NCI-H526 (cell line): ENCODE data around the gene PCIF1.
A peak's percentile ranks its signal among the peaks of the same experiment; 100 is the strongest.
"Not testable (repeated sequence)": the region's sequence is repeated elsewhere in the genome, so short reads cannot be mapped to it uniquely, and the experiment has no call there.

Source experiments
- DNase-seq, 2 experiments: peaks; one replicate each; lab custom pipeline; 2025; lab: John Stamatoyannopoulos, UW

PCIF1 gene

DNA sequence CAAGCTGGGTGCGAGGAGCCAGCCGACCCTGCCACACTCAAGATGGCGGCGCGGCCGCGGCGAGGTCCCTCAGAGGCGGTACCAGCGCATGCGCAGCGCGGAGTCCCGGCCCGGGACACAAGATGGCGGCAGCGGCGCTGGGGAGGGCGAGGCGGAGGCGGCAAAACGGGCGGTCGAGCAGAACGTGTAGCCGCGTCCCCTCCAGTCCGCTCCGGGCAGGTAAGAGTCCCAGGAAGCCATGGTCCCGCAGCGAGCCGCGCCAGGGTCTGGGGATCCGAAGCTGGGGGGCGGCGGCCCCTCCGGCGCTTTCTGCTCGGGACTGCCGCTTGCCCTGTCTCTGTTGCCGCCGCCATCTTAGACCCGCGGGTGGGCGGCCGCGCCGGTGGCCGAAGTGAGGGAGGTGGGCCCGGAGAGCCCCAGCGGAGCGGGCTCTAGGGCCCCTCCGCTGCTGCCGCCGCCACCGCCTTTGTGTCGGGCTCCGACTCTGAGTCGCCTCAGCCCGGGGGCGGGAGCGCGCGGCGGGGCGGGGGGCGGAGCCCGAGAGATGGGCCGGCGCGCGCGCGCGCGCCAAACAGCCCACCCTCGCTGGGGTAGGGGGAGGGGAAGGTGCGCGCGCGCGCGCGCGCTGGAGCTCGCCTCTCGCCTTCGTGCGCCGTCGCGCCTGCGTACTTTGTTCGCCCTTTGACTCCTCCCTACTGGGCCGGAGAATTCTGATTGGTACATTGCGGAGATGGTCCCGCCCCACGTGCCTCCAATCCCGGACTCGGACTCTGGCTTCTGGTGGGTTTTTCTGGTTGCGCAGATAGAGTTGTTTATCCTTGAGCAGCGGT is at the start of gene PCIF1:
TSS of gene PCIF1 (plus strand) at position 98 of the 830 bp plus-strand sequence. CDS start 4,317 bp downstream, outside the sequence.
- peak; percentile 92 to 99 for DNase-seq

DNA sequence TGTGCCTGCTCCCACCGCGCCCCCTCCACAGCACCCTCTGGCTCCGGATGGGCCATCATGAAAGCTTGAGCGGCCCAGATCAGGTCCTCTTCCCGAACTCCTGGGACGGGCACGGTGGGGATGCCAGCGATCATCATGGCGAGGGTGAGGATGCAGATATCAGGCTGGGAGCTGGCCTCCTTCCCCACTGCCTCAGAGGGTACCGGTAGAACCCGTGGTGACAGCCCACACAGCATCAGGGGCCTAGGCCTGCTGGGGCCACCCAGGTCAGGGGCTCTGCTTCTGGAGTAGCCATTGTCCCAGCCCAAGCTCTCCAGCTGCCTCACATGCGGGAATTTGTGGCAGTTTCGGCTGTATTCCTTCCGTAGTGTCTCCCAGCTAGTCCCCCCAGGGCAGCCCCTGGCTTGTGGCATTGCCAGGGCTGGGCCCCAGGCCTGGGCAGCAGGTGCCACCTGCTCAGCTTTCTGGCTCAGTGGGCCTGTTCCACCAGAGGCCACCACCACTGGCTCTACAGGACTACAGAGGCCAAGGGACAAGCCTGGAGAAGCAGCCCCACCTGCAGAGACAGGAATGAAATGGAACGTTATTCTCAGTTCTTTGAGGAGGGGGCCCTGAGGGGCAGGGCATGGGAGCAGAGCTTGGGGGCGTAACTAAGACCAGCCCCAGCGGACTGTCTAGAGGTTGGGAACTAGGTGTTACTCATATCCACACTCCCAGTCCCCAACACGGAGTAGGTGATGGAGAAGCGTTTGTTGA is 47.7 kb upstream of the PCIF1 start:
- no peak for DNase-seq

DNA sequence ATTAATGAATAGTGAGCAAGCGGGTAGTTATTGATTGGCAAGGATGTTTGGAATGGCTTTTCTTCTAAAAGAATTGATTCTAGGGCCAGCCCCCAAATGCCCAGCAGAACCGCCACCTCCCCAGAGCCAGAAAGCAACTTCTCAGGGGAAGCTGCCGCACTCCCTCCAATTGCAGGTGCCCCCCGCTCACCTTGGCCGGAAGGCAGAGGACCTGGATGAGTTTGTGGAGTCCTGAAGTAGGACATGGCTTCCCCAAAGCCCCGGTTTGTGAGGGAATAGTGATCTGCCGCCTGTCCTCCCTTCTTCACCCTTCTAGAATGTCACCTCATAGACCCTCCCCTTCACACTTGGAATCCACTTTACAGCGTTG is 47.2 kb upstream of the PCIF1 start, which contains the start of gene SPATA25:
TSS of gene SPATA25 (minus strand) at position 277 of the 370 bp plus-strand sequence. CDS start at position 245, 32 bp downstream.
- no peak for DNase-seq

DNA sequence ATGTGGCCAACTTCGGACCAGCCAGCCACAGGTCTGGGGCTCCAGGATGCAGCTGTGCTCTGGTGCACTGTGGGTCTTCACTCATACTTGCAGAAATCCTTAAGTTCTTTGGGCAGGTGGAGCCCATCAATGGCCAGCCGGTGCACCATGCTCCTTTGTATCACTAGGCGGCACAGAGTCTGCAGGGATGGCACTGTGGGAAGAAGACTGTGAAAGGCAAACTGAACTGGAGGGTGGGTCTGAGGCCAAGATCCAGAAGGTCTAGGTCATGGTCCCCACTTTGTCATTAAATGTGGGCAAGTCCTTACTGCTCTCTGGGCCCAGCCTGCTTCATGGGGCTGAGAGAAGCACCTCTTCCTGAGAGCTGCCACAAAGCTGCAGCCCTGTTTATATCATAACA is 45.8 kb upstream of the PCIF1 start:
- no peak for DNase-seq

DNA sequence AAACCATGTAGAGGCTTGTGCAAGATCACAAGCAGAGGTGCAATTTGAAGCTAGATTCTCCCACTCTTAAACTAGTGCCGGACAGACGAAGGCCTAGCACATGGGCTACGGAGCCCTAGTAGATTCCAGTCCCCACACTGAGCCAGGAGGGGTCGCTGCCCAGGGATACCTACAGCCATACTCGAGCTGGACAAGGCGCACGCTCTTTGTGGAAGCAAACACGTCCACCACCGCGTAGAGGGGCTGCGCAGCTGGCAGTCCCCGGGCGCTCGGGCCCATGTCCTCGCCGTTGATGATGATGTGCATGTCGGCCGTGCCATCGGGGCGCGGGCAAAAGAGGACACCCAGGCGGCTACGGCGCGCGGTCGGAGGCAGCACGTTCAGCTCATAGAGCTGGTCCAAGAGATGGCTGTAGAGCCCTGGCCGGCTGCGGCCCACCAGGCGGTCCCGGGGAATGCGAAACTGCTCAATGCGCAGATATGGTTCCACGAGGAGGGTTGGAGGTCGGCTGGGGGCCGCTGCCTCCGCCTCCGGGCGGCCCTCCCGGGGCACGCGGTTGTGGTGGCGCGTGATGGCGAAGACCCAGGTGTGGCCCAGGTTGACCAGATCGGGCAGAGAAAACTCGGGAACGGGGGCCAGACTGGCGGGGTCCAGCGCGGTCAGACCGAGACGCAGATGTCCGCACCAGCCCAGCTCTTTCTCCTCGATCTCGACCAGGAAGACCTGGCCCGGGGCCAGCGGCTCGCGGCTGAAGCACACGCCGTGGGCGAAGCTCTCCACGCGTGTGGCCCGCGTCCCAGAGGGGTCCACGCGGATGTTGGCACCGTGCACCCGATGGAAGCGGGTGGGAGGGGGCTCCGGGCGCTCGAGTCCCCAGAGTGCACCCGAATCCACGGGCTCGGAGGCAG is 44.2 kb upstream of the PCIF1 start:
- peak; percentile 54 to 89 for DNase-seq

DNA sequence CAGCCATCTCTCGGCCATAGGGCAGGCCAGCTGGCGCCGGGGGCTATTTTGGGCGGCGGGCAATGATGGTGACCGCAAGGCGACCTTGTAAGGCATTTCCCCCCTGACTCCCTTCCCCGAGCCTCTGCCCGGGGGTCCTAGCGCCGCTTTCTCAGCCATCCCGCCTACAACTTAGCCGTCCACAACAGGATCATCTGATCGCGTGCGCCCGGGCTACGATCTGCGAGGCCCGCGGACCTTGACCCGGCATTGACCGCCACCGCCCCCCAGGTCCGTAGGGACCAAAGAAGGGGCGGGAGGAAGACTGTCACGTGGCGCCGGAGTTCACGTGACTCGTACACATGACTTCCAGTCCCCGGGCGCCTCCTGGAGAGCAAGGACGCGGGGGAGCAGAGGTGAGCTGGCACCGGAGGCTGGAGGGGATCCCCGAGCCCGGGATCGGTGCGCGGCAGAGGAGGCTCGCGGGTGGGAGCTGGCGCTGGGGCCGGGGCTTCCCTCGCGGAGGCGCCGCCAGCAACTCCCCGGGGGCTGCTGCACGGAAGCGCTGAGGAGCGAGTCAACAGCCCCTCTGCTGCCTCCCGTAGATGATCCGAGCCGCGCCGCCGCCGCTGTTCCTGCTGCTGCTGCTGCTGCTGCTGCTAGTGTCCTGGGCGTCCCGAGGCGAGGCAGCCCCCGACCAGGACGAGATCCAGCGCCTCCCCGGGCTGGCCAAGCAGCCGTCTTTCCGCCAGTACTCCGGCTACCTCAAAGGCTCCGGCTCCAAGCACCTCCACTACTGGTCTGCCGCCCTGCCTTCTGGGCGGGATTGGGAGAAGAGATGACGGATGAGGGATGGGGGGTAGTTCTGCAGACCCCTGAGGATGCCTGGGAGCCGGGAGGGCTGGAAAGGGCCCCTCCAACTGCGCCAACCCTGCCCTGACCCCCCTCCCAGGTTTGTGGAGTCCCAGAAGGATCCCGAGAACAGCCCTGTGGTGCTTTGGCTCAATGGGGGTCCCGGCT is 43.2 kb upstream of the PCIF1 start, which contains the start of the genes CTSA and NEURL2:
TSS of gene CTSA (plus strand) at position 351 of the 999 bp plus-strand sequence. CDS start at position 585, 234 bp downstream.
TSS of gene NEURL2 (minus strand) at position 224 of the 999 bp plus-strand sequence. CDS start at position 7, 217 bp downstream.
- DNase-seq: peak; percentile 75 to 94

DNA sequence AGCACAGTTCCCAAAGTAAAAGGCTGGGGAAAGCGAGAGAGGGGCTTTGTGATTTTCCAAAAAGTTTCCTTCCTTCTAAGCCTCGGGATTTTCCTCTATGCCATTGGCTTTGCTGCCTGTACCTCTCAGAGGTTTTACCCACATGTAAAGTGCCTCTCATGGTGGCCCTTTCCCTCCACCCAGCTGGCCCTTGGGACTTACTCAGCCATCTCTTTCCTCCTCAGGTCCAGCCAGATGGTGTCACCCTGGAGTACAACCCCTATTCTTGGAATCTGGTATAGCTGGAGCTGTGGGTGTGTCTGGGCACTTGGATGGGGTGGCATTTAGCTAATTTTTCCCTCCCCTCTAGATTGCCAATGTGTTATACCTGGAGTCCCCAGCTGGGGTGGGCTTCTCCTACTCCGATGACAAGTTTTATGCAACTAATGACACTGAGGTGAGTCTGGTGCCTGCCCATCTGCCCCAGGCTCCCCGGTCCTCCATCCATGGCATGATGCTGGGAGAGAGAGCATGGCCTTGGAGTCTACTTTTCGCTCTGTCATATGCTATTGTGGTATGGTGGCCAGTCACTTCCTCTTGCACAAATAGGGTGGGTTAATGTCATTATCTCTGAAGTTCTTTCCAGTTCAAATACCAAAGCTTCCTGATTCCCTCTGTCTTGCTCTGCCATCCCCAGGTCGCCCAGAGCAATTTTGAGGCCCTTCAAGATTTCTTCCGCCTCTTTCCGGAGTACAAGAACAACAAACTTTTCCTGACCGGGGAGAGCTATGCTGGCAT is 42.2 kb upstream of the PCIF1 start:
- DNase-seq: no peak

DNA sequence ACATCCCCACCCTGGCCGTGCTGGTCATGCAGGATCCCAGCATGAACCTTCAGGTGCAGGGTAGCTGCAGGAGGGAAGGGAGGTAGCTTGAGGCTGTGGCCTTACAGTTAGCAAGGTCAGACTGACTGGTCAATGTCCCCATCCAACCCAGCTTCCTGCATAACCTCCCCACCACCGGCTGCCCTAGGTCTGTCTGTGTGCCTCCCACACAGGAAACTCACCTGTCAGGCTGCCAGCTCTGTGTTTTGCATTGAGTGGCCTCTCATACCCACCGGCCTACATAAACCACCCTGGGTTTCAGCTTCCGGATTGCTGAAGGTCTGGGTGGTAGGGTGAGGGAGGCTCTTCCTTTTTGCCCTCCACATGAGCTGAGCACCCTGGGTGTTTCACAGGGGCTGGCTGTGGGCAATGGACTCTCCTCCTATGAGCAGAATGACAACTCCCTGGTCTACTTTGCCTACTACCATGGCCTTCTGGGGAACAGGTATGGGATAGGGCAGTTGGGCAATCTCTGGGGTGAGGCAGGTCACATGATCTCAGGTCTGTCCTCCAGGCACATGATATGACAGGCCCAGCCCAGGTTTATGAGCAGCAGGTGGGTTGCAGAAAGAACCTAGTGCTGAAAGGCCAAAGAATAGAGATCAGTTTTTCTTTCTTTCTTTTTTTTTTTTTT is 41.5 kb upstream of the PCIF1 start:
- no peak for DNase-seq

DNA sequence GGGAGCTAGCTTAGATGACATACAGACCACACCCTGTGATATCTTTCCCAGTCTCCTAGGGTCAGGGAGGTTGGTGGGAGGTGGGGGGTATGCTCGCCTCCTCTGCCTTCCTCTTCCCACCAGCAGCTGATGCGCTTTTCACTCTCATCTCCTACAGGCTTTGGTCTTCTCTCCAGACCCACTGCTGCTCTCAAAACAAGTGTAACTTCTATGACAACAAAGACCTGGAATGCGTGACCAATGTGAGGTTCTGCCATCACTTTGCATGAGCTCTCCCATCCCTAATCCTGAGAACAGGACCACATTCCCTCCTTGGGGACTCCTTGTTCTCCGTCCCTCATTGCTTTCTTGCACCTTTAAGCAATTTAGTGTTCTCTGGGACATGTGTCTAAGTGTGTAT is 40.7 kb upstream of the PCIF1 start:
- DNase-seq: no peak

DNA sequence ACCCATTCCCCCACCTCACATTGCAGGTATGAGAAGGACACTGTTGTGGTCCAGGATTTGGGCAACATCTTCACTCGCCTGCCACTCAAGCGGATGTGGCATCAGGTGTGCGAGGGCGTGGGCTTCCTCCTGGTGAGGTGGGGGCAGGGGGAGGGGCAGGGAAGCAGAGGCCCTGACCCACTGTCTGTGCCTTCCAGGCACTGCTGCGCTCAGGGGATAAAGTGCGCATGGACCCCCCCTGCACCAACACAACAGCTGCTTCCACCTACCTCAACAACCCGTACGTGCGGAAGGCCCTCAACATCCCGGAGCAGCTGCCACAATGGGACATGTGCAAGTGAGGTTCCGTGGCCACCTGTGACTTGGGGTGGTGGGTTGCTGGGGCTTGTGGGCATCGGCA is 39.7 kb upstream of the PCIF1 start:
- DNase-seq: no peak

DNA sequence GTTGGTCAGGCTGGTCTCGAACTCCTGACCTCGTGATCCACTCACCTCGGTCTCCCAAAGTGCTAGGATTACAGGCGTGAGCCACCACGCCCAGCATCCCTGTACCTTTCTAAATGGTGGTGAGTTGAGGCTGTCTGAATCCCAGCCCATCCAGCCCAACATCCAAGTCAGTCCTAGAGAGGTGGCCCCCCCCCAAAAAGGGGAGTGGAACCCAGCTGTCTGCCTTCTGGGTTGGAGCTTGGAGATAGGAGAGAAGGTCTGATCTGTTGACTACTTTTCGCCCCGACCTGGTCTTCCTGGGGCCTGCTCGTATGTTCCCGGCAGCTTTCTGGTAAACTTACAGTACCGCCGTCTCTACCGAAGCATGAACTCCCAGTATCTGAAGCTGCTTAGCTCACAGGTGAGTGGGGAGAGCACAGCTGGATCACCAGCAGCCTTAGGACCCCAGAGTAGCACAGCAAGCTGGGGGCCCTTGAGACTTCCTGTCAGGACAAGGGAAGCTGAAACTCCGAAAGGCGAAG is 37.8 kb upstream of the PCIF1 start:
- DNase-seq: no peak

DNA sequence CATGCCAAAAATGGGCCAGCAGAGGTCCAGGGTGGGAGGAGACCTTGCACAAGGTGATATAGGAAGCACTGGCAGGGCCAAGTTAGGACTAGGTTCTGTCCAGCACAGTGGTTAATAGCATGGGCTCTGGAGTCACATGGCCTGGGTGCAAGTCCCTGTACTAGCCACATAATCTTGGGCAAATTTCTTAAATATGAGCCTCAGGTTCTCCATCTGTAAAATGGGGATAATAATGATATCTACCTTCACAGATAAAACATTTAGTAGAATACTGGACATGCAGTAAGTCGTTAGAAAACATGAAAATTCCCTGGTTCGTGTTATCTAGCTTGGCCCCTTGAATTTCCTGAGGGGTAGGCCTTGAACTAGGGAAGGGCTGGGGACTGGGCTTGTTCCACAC is 37.2 kb upstream of the PCIF1 start:
- DNase-seq: no peak

DNA sequence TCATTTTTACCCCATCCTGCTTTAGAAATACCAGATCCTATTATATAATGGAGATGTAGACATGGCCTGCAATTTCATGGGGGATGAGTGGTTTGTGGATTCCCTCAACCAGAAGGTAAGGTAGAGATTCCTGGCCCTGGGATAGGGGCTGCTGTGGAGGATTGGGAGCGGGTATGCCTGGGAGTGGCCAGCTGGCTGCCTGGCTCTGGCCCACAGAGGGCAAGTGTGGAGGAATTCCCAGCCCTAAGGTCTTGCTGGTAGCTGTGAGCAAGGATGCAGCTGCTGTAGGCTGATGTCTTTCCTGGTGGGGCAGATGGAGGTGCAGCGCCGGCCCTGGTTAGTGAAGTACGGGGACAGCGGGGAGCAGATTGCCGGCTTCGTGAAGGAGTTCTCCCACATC is 36.8 kb upstream of the PCIF1 start:
- DNase-seq: no peak

DNA sequence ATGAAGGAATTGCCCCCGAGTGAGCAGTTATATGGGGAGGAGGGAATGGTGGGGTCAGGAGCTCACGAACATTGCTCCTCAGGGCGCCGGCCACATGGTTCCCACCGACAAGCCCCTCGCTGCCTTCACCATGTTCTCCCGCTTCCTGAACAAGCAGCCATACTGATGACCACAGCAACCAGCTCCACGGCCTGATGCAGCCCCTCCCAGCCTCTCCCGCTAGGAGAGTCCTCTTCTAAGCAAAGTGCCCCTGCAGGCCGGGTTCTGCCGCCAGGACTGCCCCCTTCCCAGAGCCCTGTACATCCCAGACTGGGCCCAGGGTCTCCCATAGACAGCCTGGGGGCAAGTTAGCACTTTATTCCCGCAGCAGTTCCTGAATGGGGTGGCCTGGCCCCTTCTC is 36.2 kb upstream of the PCIF1 start:
- no peak for DNase-seq

DNA sequence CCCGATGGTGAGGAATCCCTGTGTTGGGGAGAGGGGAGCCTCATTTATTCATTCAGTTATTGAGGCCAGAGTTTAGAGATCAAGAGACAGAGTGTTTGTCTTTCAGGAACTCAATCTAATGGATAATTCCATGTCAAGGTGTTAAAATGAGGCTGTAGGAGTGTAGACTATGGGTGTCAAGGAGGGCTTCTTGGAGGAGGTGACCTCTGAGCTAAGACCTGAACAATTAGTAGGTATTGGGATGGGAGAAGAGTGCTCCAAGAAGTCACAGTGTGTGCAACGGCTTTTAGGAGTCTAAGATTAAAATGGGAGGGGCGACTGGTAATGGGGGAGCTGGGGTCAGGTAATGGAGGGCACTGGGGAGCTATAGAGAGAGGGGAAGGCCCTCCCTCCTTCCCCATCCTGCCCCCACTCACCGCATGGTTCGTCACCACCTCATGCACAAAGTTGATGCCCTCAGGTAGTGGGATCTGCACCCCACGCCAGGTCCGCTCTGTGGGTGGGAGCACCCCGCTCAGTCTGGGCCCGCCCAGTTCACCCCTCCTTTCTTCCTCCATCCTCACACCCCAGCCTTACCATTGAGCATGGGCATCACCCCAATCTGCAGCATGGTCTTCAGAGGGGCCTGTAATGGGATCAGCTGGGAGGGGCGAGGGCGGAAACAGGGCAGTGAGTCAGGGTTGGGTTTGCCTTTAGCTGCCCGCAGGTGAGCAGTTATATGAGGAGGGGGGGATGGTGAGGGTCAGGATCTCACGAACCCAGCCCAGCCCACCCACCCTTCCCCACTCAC is 35.2 kb upstream of the PCIF1 start:
- DNase-seq: no peak

DNA sequence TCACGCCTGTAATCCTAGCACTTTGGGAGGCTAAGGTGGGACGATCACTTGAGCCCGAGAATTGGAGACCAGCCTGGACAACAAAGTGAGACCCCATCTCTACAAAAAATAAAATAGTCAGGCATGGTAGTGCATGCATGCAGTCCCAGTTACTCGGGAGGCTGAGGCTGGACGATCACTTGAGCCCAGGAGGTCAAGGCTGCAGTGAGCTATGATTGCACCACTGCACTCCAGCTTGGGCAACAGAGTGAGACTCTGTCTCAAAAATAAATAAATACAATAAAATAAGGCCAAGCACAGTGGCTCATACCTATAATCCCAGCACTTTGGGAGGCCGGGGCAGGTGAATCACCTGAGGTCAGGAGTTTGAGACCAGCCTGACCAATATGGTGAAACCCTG is 33.2 kb upstream of the PCIF1 start:
- not testable (repeated sequence) for DNase-seq

DNA sequence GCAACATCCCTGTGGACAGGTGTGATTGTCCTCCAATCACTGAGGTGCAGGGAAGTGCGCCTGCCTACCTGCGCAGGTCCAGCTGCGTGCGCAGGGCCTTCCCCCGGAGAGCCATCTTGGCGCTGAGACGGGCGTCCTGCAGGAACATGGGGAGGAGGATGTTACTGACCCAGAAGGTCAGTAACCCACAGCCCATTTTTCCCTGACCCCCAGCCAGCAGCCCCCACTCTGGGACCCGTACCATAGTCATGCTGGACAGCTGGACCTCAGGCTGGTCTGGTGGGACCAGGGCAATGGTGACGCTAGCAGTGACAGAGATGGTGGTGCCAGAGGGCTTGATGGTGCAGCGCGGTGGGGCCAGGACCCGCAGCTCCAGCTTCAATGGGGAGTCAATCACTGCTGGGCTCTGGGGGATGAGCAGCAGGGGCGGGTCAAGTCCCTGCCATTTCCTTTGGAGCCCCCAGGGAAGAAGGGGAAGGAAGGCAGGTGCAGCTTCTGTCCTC is 32.2 kb upstream of the PCIF1 start:
- DNase-seq: no peak
